B cell (primary cell): Measurements from ENCODE around the gene PCDHA1.

Experiments
- EZH2 ChIP-seq: IDR thresholded peaks from 2 replicates; pipeline ENCODE4 v1.6.1; 2012; ENCODE audit warnings: borderline replicate concordance, low read depth, mild to moderate bottlenecking, moderate library complexity, low read length; ENCODE audit not compliant: insufficient read depth, poor library complexity, severe bottlenecking
- TF ChIP-seq, protein P1 (sequence below): fragments of 200-600 bp; IDR thresholded peaks from one replicate; pipeline ENCODE4 v1.8.0; 2022; ENCODE audit warnings: antibody characterized with exemption, mild to moderate bottlenecking

DNA sequence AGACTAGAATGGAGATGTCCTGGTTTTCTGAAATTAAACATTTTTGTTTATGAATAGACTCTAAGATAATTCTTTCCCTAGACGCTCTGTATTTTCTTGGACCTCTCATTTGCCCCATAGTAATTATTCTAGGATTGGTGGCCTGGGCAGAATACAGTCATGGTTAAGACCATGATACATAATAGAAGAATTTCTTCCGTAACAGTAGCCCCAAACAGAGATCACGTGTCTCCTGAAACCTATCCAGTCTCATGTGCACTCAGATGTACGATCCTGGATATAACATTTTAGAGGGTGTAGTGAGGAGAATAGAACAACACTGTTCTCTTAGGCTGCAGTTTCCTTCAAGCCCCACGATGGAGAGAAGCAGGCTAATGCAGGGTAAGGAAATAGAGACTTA, 202.7 kb downstream of the PCDHA1 start:
- TF ChIP-seq, protein P1, sequence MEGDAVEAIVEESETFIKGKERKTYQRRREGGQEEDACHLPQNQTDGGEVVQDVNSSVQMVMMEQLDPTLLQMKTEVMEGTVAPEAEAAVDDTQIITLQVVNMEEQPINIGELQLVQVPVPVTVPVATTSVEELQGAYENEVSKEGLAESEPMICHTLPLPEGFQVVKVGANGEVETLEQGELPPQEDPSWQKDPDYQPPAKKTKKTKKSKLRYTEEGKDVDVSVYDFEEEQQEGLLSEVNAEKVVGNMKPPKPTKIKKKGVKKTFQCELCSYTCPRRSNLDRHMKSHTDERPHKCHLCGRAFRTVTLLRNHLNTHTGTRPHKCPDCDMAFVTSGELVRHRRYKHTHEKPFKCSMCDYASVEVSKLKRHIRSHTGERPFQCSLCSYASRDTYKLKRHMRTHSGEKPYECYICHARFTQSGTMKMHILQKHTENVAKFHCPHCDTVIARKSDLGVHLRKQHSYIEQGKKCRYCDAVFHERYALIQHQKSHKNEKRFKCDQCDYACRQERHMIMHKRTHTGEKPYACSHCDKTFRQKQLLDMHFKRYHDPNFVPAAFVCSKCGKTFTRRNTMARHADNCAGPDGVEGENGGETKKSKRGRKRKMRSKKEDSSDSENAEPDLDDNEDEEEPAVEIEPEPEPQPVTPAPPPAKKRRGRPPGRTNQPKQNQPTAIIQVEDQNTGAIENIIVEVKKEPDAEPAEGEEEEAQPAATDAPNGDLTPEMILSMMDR, result no peak
- TF ChIP-seq EZH2, result no peak
